ENCODE data around the gene VSIG10L. TPM values are rescaled to one million over a fixed set of nuclear protein-coding genes. Genes with fewer than 3 reads are reported as not detected.

VSIG10L gene
- 1.1 and 1.5 TPM in 2 replicates for total RNA-seq

DNA sequence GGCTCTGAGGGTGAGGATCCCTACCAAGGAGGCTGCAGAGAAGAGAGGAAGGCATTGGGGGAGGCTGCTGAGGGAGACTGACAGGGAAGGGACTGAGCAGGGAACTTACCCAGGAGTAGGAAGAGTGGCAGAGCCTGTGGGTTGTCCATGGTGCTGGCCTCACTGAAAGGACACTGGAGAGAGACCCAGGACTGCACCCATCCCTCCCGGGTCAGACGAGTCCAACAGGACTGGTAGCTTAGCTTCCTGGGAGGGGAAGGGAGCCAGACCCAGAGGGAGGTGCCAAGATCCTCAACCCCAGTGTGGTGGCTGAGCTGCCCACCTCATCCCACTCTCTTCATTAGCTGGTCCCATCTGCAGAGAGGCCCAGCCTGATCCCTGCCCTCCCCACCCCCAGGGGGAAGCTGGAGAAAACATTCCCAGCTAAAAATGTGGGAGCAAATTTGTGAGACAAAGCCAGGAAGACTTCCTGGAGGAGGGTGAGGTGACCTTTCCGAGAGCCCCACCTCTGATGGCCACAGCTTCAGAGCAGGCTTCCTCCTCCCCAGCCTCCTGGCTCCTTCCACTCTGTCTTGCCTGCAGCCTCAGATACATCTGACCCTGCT is at the start of gene VSIG10L:
VSIG10L (minus strand) TSS at position 164 of the 605 bp plus-strand sequence; CDS start at position 149, 15 bp downstream.
- DNase-seq (ENCODE audit: low read depth): no peak
- no peaks in the 10 kb centered on the region for H3K36me3 ChIP-seq (ENCODE audit: control insufficient read depth, insufficient read depth, low read length)
- H3K4me3 ChIP-seq (ENCODE audit: low read depth, low read length): no peak within 1 kb of the TSS
- TF ChIP-seq CTCF (IDR thresholded peaks at IDR 0.05; ENCODE audit: insufficient read depth, low read length, poor library complexity, severe bottlenecking): no peak
- peaks cover 14% of the 10 kb centered on the region for H3K27me3 ChIP-seq (ENCODE audit: control insufficient read depth, insufficient read depth, low read length)

DNA sequence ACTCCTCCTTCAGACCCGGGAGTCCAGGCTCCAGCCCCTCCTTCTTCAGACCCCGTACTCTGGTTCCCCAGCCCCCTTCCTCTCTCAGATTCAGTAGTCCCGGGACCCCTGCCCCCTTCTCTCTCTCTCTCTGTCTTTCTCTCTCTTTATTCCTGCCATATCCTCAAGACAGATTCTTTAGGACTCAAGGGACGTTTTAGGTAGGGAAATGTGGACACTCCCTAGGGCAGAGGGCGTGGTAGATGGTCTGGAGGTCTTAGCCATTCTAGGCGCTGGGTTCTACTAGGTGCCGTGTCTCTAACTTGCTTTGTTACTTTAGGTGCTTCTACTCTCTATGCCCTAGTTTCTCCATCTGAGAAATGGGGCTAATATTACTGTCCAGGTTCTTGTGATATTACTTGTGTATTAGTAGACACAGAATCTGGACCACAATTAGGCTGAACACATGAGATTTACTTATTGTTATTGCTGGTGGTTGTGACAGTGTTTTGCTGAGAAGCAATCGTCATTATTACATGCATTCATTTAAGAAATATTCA is 49.2 kb upstream of the VSIG10L start:
- DNase-seq (ENCODE audit: low read depth): no peak
- no peak overlapping the region for H3K4me3 ChIP-seq (ENCODE audit: low read depth, low read length)
- TF ChIP-seq CTCF (IDR thresholded peaks at IDR 0.05; ENCODE audit: insufficient read depth, low read length, poor library complexity, severe bottlenecking): no peak
- H3K36me3 ChIP-seq (ENCODE audit: control insufficient read depth, insufficient read depth, low read length): no peaks in the 10 kb centered on the region
- no peaks in the 10 kb centered on the region for H3K27me3 ChIP-seq (ENCODE audit: control insufficient read depth, insufficient read depth, low read length)

DNA sequence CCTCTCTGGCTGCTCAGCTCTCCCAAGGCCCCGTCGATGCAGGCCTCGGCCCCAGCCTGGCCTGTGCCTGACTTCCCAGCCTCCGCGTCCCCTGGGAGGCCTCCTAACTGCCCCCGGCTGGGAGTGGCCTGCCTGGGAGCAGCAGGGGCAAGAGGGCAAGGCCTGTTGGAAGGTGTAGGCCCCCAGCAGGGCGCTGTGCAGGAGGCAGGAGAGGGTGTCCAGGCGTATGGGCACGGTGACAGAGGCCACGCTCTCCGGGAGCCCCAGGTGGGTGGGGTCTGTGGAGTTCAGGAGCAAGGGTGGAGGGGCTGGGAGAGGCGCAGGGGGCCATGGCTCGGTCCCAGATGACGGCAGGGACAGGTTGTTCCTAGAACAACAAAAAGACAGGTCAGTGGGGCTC is 47.2 kb upstream of the VSIG10L start:
- no peak for DNase-seq (ENCODE audit: low read depth)
- H3K4me3 ChIP-seq (ENCODE audit: low read depth, low read length): no peak overlapping the region
- no peak for TF ChIP-seq CTCF (IDR thresholded peaks at IDR 0.05; ENCODE audit: insufficient read depth, low read length, poor library complexity, severe bottlenecking)
- H3K36me3 ChIP-seq (ENCODE audit: control insufficient read depth, insufficient read depth, low read length): no peaks in the 10 kb centered on the region
- no peaks in the 10 kb centered on the region for H3K27me3 ChIP-seq (ENCODE audit: control insufficient read depth, insufficient read depth, low read length)

GRCh38 chr19:51387924-51388389 is 46.0 kb upstream of the VSIG10L start, which contains the start of gene LIM2:
TSS of gene LIM2 (minus strand) at chr19:51387974. CDS start at chr19:51387443, 531 bp downstream.
- TF ChIP-seq CTCF (IDR thresholded peaks at IDR 0.05; ENCODE audit: insufficient read depth, low read length, poor library complexity, severe bottlenecking): no peak

GRCh38 chr19:51386882-51387520 is 45.1 kb upstream of the VSIG10L start:
- H3K27me3 ChIP-seq (ENCODE audit: control insufficient read depth, insufficient read depth, low read length): no peaks in the 10 kb centered on the region
- no peak for DNase-seq (ENCODE audit: low read depth)
- no peaks in the 10 kb centered on the region for H3K36me3 ChIP-seq (ENCODE audit: control insufficient read depth, insufficient read depth, low read length)
- H3K4me3 ChIP-seq (ENCODE audit: low read depth, low read length): no peak overlapping the region
- TF ChIP-seq CTCF (IDR thresholded peaks at IDR 0.05; ENCODE audit: insufficient read depth, low read length, poor library complexity, severe bottlenecking): no peak

More at GRCh38 chr19:51387924-51388389, 46.0 kb upstream of the VSIG10L start, which contains the start of gene LIM2:
- Histone ChIP-seq H3K27me3 (ENCODE audit: control insufficient read depth, insufficient read depth, low read length) (no peaks in the 10 kb centered on the region), H3K36me3 (ENCODE audit: control insufficient read depth, insufficient read depth, low read length) (no peaks in the 10 kb centered on the region), H3K4me3 (ENCODE audit: low read depth, low read length) (no peak within 1 kb of the TSS)
- DNase-seq (ENCODE audit: low read depth): no peak

Data from kidney epithelial cell (primary cell).